Measurements from ENCODE around the gene TRIP12. TPM values are rescaled to one million over a fixed set of nuclear protein-coding genes. Genes with fewer than 3 reads are reported as not detected.

The TRIP12 gene
- total and polyA plus RNA-seq, 2 of the 8 experiments (the other 6 are each of a cell fraction or from before 2014, with no cell fraction given): 23.1 to 174 TPM

DNA sequence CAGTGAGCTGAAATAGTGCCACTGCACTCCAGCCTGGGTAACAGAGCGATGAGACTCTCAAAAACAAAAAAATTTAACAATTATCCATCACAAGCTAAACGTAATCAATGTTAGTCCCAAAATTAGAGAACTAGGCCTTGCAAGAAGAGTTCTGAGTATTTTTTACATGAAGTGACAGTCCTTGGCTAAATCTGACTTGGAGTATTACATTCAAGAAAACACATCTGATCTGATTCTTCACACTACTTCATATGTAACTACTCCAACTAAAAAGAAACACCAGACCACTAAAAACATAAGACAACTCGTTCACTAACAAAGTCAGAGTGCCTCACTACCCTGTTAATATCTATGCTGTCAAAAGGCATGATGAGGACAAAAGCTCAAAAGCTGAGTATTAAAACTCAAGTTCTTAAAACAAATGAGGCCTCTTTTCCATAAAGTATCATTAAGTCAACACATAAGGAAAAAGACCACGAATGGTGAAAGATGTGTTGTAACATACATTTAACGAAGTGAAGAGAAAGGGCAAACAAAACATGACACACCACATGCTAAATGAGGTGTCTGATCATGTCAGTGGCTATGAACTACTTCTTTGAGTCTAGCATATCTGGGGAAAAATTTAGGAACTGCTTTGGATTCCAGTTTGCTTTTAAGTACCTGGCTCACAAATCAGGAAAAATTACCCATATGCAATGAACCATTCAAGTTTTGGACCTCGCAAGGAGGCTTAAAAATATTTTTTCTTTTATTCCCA is 42.4 kb downstream of the TRIP12 start:
- no peak overlapping the region for H3K56ac ChIP-seq (replicated peaks; ENCODE audit: insufficient read length, low read depth, low read length)
- H3K9ac ChIP-seq (replicated peaks in 1 of 4; ENCODE audit: extremely low read depth in 1 of 4, low read depth in 3 of 4, low read length in 3 of 4): no peak overlapping the region
- no peak overlapping the region for H3K4me3 ChIP-seq (ENCODE audit: extremely low read depth in 1 of 4, insufficient read depth in 2 of 4, low read depth in 3 of 4, low read length in 4 of 4)
- no peak overlapping the region for H2BK20ac ChIP-seq (ENCODE audit: low read length)
- H3K18ac ChIP-seq (ENCODE audit: extremely low read depth, low read length): no peak overlapping the region
- H3K23ac ChIP-seq (ENCODE audit: insufficient read length): no peak overlapping the region
- no peak overlapping the region for H3K4ac ChIP-seq (replicated peaks; ENCODE audit: insufficient read length, low read depth, low read length)
- no peaks in the 10 kb centered on the region for H3K9me3 ChIP-seq (ENCODE audit: insufficient read depth in 2 of 2, low read depth in 1 of 2, low read length in 1 of 2)
- POLR2A ChIA-PET (ENCODE audit: partially characterized antibody): no interaction called here
- no peak overlapping the region for H2AFZ ChIP-seq (ENCODE audit: low read length)
- peaks cover 0 to 50% of the 10 kb centered on the region in 2 experiments; a peak in 2 of 4 replicates for H3K79me2 ChIP-seq (ENCODE audit: control insufficient read depth in 1 of 2, insufficient read depth in 2 of 2, low read length in 2 of 2)
- H3K4me2 ChIP-seq (ENCODE audit: insufficient read depth in 1 of 2, low read depth in 2 of 2, low read length in 2 of 2): no peak overlapping the region
- no peak overlapping the region for H4K8ac ChIP-seq (ENCODE audit: extremely low read depth, insufficient read depth, low read length)
- WGBS, 2 experiments (ENCODE audit: extremely low coverage in 1 of 2, insufficient coverage in 1 of 2, insufficient read length in 1 of 2, insufficient replicate concordance in 2 of 2, low coverage in 1 of 2, low lambda C conversion rate in 2 of 2, missing lambda C conversion rate in 1 of 2): 91% methylated on average over 6 of the region's 6 CpGs; no CpG with 5 or more reads in 1 of the 2 experiments
- no peak overlapping the region for H2BK15ac ChIP-seq (ENCODE audit: low read length)
- H3K14ac ChIP-seq (ENCODE audit: insufficient read length): no peak overlapping the region
- peaks cover 2% of the 10 kb centered on the region; the same call in 1 of the 2 replicates for H3K79me1 ChIP-seq (ENCODE audit: low read depth, low read length)
- H3K27ac ChIP-seq (ENCODE audit: low read depth, low read length): no peak overlapping the region
- CTCF ChIA-PET (ENCODE audit: partially characterized antibody): no interaction called here
- H2BK120ac ChIP-seq (replicated peaks; ENCODE audit: low read depth, low read length): no peak overlapping the region
- no peak overlapping the region for H4K91ac ChIP-seq (replicated peaks; ENCODE audit: insufficient read length, low read length)
- no peak for DNase-seq (ENCODE audit: low read depth in 1 of 2, low spot score in 2 of 2)
- peaks cover 0 to 8% of the 10 kb centered on the region in 2 experiments for H4K20me1 ChIP-seq (replicated peaks in 1 of 2; ENCODE audit: control insufficient read depth in 1 of 2, insufficient read depth in 2 of 2, low read length in 2 of 2)
- no peak overlapping the region for H2BK5ac ChIP-seq (ENCODE audit: low read depth, low read length)
- H3K27me3 ChIP-seq (replicated peaks in 1 of 4; ENCODE audit: control insufficient read depth in 3 of 4, extremely low read depth in 1 of 4, insufficient read depth in 3 of 4, low read length in 3 of 4): no peaks in the 10 kb centered on the region
- FAIRE-seq: no peak
- no peak overlapping the region for H4K5ac ChIP-seq (ENCODE audit: insufficient read length, low read depth, low read length)
- TF ChIP-seq SRF (IDR thresholded peaks at IDR 0.05; ENCODE audit: low read depth, low read length) (no peak), RXRA (IDR thresholded peaks at IDR 0.05; ENCODE audit: insufficient read depth, low read depth, low read length) (no peak), RNF2 (IDR thresholded peaks at IDR 0.05; ENCODE audit: borderline replicate concordance, low read depth, low read length, missing control alignments, poor library complexity, severe bottlenecking) (no peak)
- peaks cover 0 to 2% (median 0%) of the 10 kb centered on the region in 4 experiments; a peak in 1 of 7 replicates for H3K4me1 ChIP-seq (replicated peaks in 1 of 4; ENCODE audit: control insufficient read depth in 3 of 4, insufficient read depth in 4 of 4, low read length in 3 of 4)
- no peak overlapping the region for H2AK5ac ChIP-seq (ENCODE audit: low read depth, low read length)
- H3K23me2 ChIP-seq (ENCODE audit: low read depth, low read length): no peaks in the 10 kb centered on the region
- H2BK12ac ChIP-seq (ENCODE audit: low read depth, low read length): no peak overlapping the region
- H3K36me3 ChIP-seq (ENCODE audit: control insufficient read depth in 2 of 4, insufficient read depth in 4 of 4, low read length in 3 of 4): peaks cover 0 to 24% (median 3%) of the 10 kb centered on the region in 4 experiments; a peak in 4 of 8 replicates
